ENCODE data around the gene DNAJC2. TPM values are rescaled to one million over a fixed set of nuclear protein-coding genes. Genes with fewer than 3 reads are reported as not detected.

Gene DNAJC2
- total RNA-seq, 1 experiment from 2014 or later = 21.7 TPM

GRCh38 chr7:103299660-103300059, 44.9 kb downstream of the DNAJC2 start:
- Histone ChIP-seq H3K4me2 (ENCODE audit: low read length) (0 out of 2 replicates have a peak overlapping the region, but pooled peaks have one; percentile 89), H3K9me3 (ENCODE audit: low read length) (no peaks in the 10 kb centered on the region), H3K4me3 (ENCODE audit: low read length) (no peak overlapping the region), H3K79me2 (ENCODE audit: low read length) (peaks cover 40% of the 10 kb centered on the region), H3K9me2 (replicated peaks; ENCODE audit: low read length) (no peaks in the 10 kb centered on the region), H4K20me1 (ENCODE audit: low read length) (no peaks in the 10 kb centered on the region), H3K36me3 (ENCODE audit: low read depth, low read length) (peaks cover 34% of the 10 kb centered on the region), H3K27me3 (ENCODE audit: low read length) (no peaks in the 10 kb centered on the region), H3K27ac (ENCODE audit: low read length) (no peak overlapping the region), H3K4me1 (ENCODE audit: insufficient read depth, low read length) (peaks cover 12% of the 10 kb centered on the region), H3F3A (ENCODE audit: low read length, unreplicated experiment) (no peaks in the 10 kb centered on the region), H3K9ac (ENCODE audit: low read length) (no peak overlapping the region), H2AFZ (ENCODE audit: low read length) (no peak overlapping the region)
- TF ChIP-seq EZH2phosphoT487 (IDR thresholded peaks at IDR 0.05; ENCODE audit: borderline replicate concordance, low read length) = no peak
- DNase-seq (no peak), ATAC-seq (no peak)
- ChIA-PET CTCF (no interaction called here), POLR2A (ENCODE audit: unreplicated experiment) (no interaction called here)
- intact Hi-C loops (cut with micrococcal nuclease) = loop anchor here (10.0 kb wide), 2 partner anchors 865 to 1615 kb away; no protein-coding TSS in a partner anchor
- no TSS peak for BruUV-seq (replicated peaks)

GRCh38 chr7:103297837-103298179, 46.8 kb downstream of the DNAJC2 start:
- Histone ChIP-seq H4K20me1 (ENCODE audit: low read length) (no peaks in the 10 kb centered on the region), H3F3A (ENCODE audit: low read length, unreplicated experiment) (no peaks in the 10 kb centered on the region), H3K27me3 (ENCODE audit: low read length) (no peaks in the 10 kb centered on the region), H3K4me3 (ENCODE audit: low read length) (peak overlapping the region; percentile 93), H3K9ac (ENCODE audit: low read length) (peak overlapping the region; percentile 93), H3K79me2 (ENCODE audit: low read length) (peaks cover 38% of the 10 kb centered on the region), H3K9me3 (ENCODE audit: low read length) (no peaks in the 10 kb centered on the region), H3K4me1 (ENCODE audit: insufficient read depth, low read length) (peaks cover 12% of the 10 kb centered on the region), H3K4me2 (ENCODE audit: low read length) (peak overlapping the region; percentile 89), H3K9me2 (replicated peaks; ENCODE audit: low read length) (no peaks in the 10 kb centered on the region), H2AFZ (ENCODE audit: low read length) (peak overlapping the region; percentile 79), H3K36me3 (ENCODE audit: low read depth, low read length) (peaks cover 23% of the 10 kb centered on the region; the same call in 1 of the 2 replicates), H3K27ac (ENCODE audit: low read length) (peak overlapping the region; percentile 39; the same call in 1 of the 2 replicates)
- CTCF ChIA-PET = no interaction called here
- DNase-seq (no peak), ATAC-seq (no peak)
- POLR2A ChIA-PET (ENCODE audit: unreplicated experiment) = no interaction called here
- no TSS peak for BruUV-seq (replicated peaks)
- intact Hi-C loops (cut with micrococcal nuclease) = loop anchor here (1.0 to 10.0 kb wide), 3 partner anchors 109 to 1617 kb away; no protein-coding TSS in a partner anchor
- TF ChIP-seq EZH2phosphoT487 (IDR thresholded peaks at IDR 0.05; ENCODE audit: borderline replicate concordance, low read length) = no peak
- no peak for TF ChIP-seq EZH2 (IDR thresholded peaks at IDR 0.05; ENCODE audit: low read length, unreplicated experiment)
- TF ChIP-seq CTCF (conservative IDR thresholded peaks at IDR 0.05; ENCODE audit: low read depth, low read length) = no peak

- intact Hi-C loops (cut with micrococcal nuclease) = loop anchor here (1.0 to 10.0 kb wide), 3 partner anchors 110 to 1618 kb away; no protein-coding TSS in a partner anchor
- H3K27ac ChIP-seq (ENCODE audit: low read length) = peak within 1 kb of the TSS; percentile 39
- H3K79me2 ChIP-seq (ENCODE audit: low read length) = peaks cover 33% of the 10 kb centered on the region
- H4K20me1 ChIP-seq (ENCODE audit: low read length) = no peaks in the 10 kb centered on the region
- peaks cover 12% of the 10 kb centered on the region for H3K4me1 ChIP-seq (ENCODE audit: insufficient read depth, low read length)
- H3K4me3 ChIP-seq (ENCODE audit: low read length) = peak within 1 kb of the TSS; percentile 93
- peak; percentile 90 for ATAC-seq
- H3K9me3 ChIP-seq (ENCODE audit: low read length) = no peaks in the 10 kb centered on the region
- POLR2A ChIA-PET (ENCODE audit: unreplicated experiment) = no interaction called here
- CTCF ChIA-PET = no interaction called here
- TF ChIP-seq EZH2 (IDR thresholded peaks at IDR 0.05; ENCODE audit: low read length, unreplicated experiment) (no peak), CTCF (conservative IDR thresholded peaks at IDR 0.05; ENCODE audit: low read depth, low read length) (peak; percentile 86), EZH2phosphoT487 (IDR thresholded peaks at IDR 0.05; ENCODE audit: borderline replicate concordance, low read length) (no peak)
- H3K36me3 ChIP-seq (ENCODE audit: low read depth, low read length) = peaks cover 19% of the 10 kb centered on the region; the same call in 1 of the 2 replicates
- BruUV-seq (replicated peaks) = TSS peak; percentile 68
- peak; percentile 91 for DNase-seq
- H2AFZ ChIP-seq (ENCODE audit: low read length) = peak within 1 kb of the TSS; percentile 79
- no peaks in the 10 kb centered on the region for H3K27me3 ChIP-seq (ENCODE audit: low read length)
- peak within 1 kb of the TSS; percentile 89 for H3K4me2 ChIP-seq (ENCODE audit: low read length)
- peak within 1 kb of the TSS; percentile 93 for H3K9ac ChIP-seq (ENCODE audit: low read length)
- no peaks in the 10 kb centered on the region for H3K9me2 ChIP-seq (replicated peaks; ENCODE audit: low read length)
- H3F3A ChIP-seq (ENCODE audit: low read length, unreplicated experiment) = no peaks in the 10 kb centered on the region
These were observed 47.4 kb downstream of the DNAJC2 start, which contains the start of gene PMPCB for GRCh38 chr7:103296901-103297836. Gene PMPCB, plus strand, starts transcription at chr7:103297435. Its CDS starts 25 bp downstream, at chr7:103297460.

Measured in PC-3 (cell line).